ENCODE measurements around the gene SENP6.
"Not testable (repeated sequence)": the region's sequence is repeated elsewhere in the genome, so short reads cannot be mapped to it uniquely, and the experiment has no call there.

GRCh38 chr6:75570671-75571070 lies 31.0 kb upstream of the SENP6 start:
- TF ChIP-seq EZH2 (IDR thresholded peaks at IDR 0.05); POLR2AphosphoS5 (IDR thresholded peaks at IDR 0.05; ENCODE audit: borderline replicate concordance, low read depth, low read length); FOXP2 (optimal IDR thresholded peaks at IDR 0.05; ENCODE audit: control extremely low read depth, extremely low read length, insufficient read depth): not testable (repeated sequence)
